Daoy (cell line): Measurements from ENCODE around the gene PIK3R1. TPM values are rescaled to one million over a fixed set of nuclear protein-coding genes. Genes with fewer than 3 reads are reported as not detected.

Experiments used
- DNase-seq: peaks from one replicate; pipeline ENCODE4 v3.0.0-alpha.2; 2015; ENCODE audit warnings: low read depth
- total RNA-seq: library from RNA; depleted of rRNA; stranded (reverse); fragments of >200 nt; shearing (Covaris generic); gene quantifications from 2 replicates; pipeline ENCODE4 v1.2.3, GENCODE V29; 2014

Gene PIK3R1
- total RNA-seq, 1 experiment from 2014 or later: 13.8 TPM

- DNase-seq: no peak
These were observed 82.1 kb downstream of the PIK3R1 start for GRCh38 chr5:68297656-68298055.

- no peak for DNase-seq
These were observed 82.9 kb downstream of the PIK3R1 start for GRCh38 chr5:68298479-68298878.

- no peak for DNase-seq
These were observed 83.5 kb downstream of the PIK3R1 start for GRCh38 chr5:68299105-68299504.

GRCh38 chr5:68299575-68299974, 84.0 kb downstream of the PIK3R1 start:
- no peak for DNase-seq

- peak; percentile 63 for DNase-seq
These were observed 87.6 kb downstream of the PIK3R1 start for GRCh38 chr5:68303038-68303738.

GRCh38 chr5:68303754-68304420, 88.3 kb downstream of the PIK3R1 start:
- no peak for DNase-seq

GRCh38 chr5:68304421-68305052, 89.0 kb downstream of the PIK3R1 start:
- DNase-seq: peak; percentile 36

- DNase-seq: no peak
These were observed 89.8 kb downstream of the PIK3R1 start for GRCh38 chr5:68305223-68305870.

- DNase-seq: no peak
These were observed 90.9 kb downstream of the PIK3R1 start for GRCh38 chr5:68306361-68307014.

GRCh38 chr5:68313336-68313735, 97.8 kb downstream of the PIK3R1 start:
- no peak for DNase-seq

GRCh38 chr5:68314465-68314864, 98.9 kb downstream of the PIK3R1 start:
- no peak for DNase-seq

- DNase-seq: peak; percentile 34
These were observed 100.2 kb downstream of the PIK3R1 start for GRCh38 chr5:68315679-68316271.

- DNase-seq: no peak
These were observed 100.9 kb downstream of the PIK3R1 start for GRCh38 chr5:68316469-68316868.

- no peak for DNase-seq
These were observed 102.1 kb downstream of the PIK3R1 start for GRCh38 chr5:68317646-68318045.

- DNase-seq: peak; percentile 37
These were observed 103.6 kb downstream of the PIK3R1 start for GRCh38 chr5:68318955-68319705.

- no peak for DNase-seq
These were observed 104.3 kb downstream of the PIK3R1 start for GRCh38 chr5:68319706-68320412.

GRCh38 chr5:68320413-68320986, 104.9 kb downstream of the PIK3R1 start:
- DNase-seq: no peak

- DNase-seq: no peak
These were observed 109.6 kb downstream of the PIK3R1 start for GRCh38 chr5:68325065-68325580.

- no peak for DNase-seq
These were observed 114.1 kb downstream of the PIK3R1 start for GRCh38 chr5:68329554-68330255.
